ENCODE results near the gene GID4.
"Not testable (repeated sequence)": the region's sequence is repeated elsewhere in the genome, so short reads cannot be mapped to it uniquely, and the experiment has no call there.

GID4 gene

DNA sequence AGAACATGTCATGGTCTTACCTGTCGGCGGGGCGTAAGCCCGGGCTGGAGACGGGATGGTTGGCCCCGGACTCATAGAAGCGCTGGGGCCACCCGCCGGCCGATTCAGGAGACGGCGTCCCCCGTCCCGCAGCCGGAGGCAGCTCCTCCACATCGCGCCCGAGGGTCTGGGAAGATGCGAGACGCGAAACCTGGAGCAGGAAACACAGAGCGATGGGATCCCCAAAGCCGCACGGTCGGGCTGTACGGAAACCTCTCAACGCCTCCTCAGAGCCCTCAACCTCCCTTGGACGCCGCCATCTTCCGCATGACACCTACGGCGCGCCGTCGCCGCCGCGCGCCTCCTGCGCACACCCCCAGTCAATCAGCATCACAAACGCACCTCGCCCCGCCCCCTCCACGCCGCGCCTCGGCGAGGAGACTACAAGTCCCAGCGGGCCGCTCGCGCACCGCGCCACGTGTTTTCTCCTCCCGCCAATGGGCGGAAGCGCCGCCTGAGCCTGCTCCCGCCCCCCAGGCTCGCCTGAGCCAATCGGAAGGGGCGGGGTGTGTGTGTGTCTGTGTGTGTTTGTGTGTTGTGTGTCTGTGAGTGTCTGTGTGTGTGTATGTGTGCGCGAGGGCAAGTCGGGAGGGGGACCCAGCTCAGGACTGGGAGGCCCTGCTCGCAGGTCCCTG is at the start of gene GID4, which contains the start of gene ATPAF2:
TSS of gene GID4 (plus strand) at position 548 of the 674 bp plus-strand sequence. CDS start at position 605, 57 bp downstream.
TSS of gene ATPAF2 (minus strand) at position 308 of the 674 bp plus-strand sequence. CDS start at position 153, 155 bp downstream.
- peak; percentile 95 to 97 (median 97) for DNase-seq

DNA sequence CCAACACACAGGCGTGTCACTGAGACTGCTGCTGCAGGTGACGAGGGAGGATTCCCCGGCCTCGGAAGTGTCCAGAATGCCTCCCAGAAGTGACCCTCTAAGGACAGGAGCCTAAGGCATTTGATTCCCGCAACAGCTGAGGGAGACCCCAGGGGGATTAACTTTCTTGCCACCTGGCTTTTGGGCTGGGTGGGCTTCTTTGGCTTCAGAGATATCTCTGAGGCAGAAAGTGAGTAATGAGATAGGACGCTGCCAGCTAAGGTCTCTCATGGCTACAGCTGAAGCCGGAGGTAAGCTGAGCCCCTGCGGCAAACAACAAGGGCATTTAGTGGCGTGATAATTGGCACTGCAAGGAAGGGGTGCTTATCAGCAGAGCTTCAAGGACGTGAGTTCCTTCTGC is 49.6 kb upstream of the GID4 start:
- no peak for DNase-seq

GRCh38 chr17:17990282-17990681 is 48.9 kb upstream of the GID4 start:
- no peak for DNase-seq

DNA sequence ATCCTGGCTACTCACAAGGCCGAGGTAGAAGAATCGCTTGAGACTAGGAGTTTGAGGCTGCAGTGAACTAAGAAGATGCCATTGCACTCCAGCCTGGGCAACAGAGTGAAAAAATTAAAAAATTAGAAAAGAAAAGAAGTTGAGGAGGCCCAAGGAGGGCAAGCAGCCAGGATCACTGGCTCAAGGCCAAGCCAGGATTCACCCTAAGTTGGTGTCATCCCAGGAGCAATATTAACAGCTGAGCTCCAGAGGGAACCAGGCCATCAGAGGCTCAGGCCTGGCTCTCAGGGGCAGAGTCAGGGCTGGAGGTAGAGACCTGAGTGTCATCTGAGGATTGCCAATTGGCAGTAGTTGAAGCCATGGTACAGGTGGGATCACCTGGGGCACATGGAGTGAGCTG is 45.8 kb upstream of the GID4 start:
- no peak for DNase-seq

GRCh38 chr17:17993852-17994251 is 45.4 kb upstream of the GID4 start:
- DNase-seq: no peak

DNA sequence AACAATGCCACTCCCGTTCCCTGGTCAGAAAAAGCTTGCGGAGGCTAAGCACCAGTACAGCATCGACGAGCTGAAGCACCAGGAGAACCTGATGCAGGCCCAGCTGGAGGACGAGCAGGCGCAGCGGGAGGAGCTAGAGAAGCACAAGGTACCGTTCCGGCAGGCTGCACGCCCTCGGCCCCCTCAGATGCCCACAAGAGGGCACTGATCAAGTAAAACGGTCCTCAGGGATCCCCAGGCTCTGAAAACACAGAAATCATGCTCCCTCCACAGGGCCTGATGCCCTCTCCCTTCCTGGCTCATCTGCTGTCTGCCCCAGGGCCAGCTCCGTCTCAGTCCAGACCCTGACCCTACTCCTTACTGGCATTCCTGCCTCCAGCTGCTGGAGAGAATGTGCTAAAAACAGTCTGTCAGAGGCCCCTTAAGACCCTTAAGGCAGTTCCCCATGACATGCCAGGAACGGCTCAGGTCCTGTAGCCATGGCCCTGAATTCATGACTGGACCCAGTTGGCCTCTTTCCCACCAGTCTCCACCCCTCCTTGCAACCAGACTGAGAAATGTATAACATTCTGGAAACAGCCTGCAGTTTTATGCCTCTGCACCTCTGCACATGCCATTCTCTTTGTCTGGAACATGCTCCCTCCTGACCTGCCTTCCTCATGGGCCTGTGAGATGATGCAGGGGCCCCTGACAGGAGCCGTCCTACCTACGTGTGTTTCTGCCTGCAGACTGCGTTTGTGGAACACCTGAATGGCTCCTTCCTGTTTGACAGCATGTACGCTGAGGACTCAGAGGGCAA is 44.7 kb upstream of the GID4 start:
- peak in 2 of 3 experiments; percentile 17 to 30 for DNase-seq

- not testable (repeated sequence) for DNase-seq
Observed at GRCh38 chr17:17995887-17996286, 43.3 kb upstream of the GID4 start.

DNA sequence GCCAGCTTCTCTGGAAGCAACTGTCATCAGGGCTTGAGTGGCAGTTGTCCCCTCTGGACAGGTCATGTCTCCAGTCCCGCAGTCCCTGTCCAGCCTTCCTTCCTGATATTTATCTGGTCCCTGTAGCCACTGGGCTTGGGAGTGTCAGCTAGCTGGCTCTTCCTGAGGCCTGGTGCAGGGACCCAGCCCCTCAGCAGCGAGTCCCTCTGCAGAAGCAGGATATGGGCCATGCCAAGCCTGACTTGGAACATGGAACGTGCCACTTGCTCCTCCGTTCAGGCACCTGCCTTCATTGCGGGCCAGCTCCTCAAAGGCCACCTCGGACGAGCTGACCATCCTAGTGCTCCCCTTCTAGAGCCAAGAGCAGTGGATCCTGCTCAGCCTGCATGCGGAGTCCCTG is 40.3 kb upstream of the GID4 start:
- DNase-seq: no peak

DNA sequence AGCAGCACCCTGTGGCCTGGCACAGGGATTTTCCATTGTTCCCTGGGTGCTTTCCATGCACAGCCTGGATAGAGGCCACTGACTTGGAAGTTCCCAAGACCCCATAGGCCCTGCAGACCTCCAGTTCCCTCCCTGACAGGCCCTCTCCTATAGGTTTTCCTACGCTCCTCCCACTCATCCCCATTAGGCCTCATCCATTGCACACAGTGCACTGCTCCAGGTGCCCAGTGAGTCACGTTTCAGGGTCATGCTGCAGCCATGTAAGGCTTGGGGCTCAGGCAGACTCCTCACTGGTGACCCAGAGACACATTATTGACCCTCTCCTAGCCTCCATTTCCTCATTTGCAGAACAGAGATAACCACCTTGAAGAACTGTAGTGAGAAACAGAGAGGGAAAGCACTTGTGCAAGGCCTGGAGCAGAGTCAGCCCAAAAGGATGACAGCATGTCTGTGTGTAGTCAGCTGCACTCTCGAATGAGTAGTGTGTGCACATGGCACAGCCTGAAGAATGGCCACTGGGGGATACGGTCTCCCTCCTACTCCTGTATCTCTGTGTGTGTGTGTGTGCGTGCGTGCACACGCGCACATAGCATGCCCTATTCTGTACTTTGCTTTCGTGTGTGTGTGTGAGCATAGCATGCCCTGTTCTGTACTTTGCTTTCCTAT is 39.7 kb upstream of the GID4 start:
- no peak for DNase-seq

GRCh38 chr17:18000030-18000408 is 39.2 kb upstream of the GID4 start:
- no peak for DNase-seq

DNA sequence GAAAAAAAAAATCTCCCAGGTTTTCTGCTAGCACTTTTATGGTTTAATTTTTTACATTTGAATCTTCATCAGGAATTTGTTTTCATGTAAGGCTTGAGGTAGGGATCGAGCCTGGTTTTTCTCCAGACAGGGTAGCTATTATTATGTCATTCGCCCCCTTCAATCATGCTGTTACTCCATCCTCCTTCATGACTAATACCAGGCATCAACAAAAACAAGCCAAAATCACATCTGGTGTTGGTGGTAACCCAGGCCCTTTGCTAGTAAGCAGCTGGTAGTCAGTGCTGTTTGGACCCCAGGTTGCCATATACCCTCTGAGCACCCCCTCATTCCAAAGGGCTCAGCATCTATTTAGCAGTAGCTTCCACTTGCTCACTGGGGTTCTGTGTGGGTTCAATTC is 37.0 kb upstream of the GID4 start:
- no peak for DNase-seq

DNA sequence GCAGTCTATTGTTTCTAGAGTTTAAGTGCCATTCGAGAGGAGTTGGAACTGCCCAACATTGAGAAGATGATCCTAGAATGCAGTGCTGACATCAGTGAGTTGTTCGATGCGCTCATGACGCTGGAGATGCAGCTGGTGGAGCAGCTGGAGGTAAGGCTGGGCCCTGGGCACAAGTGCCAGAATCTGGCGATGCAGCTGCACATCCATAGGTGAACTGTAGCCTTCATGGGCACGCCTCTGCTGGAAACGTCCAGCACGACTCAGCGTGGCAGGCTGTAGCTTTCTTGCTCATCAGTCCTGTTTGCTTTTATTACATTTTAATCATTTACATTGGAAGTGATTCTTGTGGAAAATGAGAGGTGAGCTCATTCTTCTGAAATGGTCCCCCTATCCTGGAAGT is 34.9 kb upstream of the GID4 start:
- peak in 2 of 3 experiments; percentile 38 to 55 for DNase-seq

DNA sequence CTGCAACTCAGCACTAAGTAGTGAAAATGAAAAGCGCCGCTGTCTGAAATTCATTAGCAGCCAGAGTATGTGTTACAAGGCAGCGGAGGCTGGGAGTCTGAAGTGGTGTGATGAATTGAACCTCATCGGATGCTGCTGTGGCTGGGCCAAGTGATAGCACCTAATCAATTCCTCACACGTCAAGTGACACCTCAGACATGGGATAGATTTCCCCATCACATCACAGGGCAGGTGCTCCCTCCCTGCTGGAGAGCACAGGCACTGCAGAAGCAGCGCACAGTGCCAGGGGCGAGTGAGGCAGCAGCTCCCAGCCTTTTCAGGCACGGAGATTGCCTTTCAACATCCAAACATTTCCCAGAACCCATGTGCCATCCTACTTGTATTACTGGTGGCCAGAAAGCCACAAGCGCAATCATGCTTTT is 34.3 kb upstream of the GID4 start:
- DNase-seq: peak in 1 of 3 experiments; percentile 22

- no peak for DNase-seq
Observed at GRCh38 chr17:18005496-18005895, 33.7 kb upstream of the GID4 start.

DNA sequence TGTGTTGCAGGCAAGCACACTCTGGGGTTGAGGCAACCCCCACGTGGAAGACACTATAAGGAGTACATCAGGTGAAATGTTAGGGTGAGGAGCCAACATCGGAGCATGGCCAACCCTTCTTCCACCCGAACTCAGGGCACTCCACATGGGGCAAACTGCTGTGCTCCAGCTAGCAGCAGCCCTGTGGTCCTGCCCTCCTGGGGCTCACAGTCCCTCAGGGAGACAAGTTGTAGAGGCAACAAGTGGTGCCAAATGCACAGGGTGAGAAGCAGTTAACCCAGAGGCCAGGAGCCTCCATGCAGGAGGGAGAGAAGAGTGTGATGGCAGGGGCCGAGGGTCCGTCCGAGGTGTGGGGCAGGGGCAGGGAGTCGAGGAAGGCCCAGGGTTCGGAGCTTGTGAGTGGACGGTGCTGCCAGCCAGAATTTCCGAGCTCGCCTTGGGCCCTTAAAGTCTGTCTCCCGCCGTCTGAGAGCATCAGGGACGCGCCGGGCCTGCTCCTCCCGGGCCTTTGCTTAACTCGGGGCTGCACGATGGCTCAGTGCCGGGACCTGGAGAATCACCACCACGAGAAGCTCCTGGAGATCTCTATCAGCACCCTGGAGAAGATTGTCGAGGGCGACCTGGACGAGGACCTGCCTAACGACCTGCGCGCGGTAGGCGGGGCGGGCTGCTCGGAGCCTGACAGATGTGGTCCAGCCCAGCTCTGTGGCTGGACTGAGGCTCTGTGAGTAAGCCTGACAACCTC is 32.5 kb upstream of the GID4 start:
- no peak for DNase-seq

- no peak for DNase-seq
Observed at GRCh38 chr17:18008496-18009268, 30.5 kb upstream of the GID4 start.

- no peak for DNase-seq
Observed at GRCh38 chr17:18009609-18010420, 29.4 kb upstream of the GID4 start.

DNA sequence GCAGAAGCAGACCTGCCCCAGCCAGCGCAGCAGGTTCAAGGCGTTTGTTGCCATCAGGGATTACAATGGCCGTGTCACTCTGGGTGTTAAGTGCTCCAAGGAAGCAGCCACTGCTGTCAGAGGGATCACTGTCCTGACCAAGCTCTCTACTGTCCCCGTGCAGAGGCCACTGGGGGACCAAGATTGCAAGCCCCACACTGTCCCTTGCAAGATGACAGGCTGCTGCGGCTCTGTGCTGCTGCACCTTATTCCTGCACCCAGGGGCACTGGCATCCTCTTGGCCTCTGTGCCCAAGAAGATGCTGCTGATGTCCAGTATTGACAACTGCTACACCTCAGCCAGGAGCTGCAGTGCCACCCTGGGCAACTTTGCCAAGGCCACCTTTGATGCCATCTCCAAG is 27.9 kb upstream of the GID4 start:
- no peak for DNase-seq

DNA sequence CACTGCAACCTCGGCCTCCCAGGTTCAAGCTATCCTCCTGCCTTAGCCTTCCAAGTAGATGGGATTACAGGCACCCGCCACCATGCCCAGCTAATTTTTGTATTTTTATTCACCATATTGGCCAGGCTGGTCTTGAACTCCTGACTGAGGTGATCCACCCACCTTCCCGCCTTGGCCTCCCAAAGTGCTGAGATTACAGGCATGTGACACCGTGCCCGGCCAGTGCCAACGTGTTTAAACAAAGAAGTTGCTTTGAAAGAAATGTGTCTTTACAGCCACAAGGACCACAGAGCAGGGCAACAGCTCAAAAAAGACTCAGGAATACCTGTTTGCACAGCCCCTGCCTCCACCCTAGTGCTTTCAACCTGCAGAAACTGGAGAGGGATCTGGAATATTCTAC is 25.2 kb upstream of the GID4 start:
- no peak for DNase-seq

- peak in 1 of 3 experiments; percentile 4 for DNase-seq
Observed at GRCh38 chr17:18015593-18015992, 23.6 kb upstream of the GID4 start.

DNA sequence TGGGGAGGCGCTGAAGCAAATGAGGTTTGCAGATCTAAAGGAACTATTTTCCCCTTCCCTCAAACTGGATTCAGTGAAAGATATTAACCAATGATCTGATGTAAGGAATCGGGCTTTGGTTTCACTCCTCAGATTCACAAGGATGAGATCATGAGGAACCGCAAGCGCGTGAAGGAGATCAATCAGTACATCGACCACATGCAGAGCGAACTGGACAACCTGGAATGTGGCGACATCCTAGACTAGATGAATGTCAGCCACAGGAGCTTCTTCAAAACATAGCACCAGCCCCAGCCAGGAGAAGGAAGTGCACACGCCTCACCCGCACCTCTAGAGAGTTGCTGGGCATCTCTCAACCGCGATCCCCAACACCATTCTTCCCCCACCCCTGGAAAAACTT is 22.8 kb upstream of the GID4 start:
- DNase-seq: no peak
